ENCODE measurements around the gene DUOXA2.

DNA sequence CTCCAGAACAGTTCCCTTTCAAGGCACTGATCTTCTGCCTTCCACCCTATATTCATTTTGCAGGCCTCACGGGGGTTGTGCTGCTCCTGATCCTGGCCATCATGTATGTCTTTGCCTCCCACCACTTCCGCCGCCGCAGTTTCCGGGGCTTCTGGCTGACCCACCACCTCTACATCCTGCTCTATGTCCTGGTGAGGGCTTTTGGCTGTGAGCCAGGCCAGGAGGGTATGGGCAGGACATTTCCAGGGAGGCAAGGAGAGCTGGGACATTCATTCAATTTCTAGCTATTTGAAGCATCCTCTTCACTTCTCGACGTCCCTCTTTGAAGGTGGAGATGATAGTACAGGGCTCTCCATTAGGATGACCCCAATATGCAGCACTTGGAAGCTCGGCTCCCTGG, 41.6 kb downstream of the DUOXA2 start:
- TF ChIP-seq, protein P1, sequence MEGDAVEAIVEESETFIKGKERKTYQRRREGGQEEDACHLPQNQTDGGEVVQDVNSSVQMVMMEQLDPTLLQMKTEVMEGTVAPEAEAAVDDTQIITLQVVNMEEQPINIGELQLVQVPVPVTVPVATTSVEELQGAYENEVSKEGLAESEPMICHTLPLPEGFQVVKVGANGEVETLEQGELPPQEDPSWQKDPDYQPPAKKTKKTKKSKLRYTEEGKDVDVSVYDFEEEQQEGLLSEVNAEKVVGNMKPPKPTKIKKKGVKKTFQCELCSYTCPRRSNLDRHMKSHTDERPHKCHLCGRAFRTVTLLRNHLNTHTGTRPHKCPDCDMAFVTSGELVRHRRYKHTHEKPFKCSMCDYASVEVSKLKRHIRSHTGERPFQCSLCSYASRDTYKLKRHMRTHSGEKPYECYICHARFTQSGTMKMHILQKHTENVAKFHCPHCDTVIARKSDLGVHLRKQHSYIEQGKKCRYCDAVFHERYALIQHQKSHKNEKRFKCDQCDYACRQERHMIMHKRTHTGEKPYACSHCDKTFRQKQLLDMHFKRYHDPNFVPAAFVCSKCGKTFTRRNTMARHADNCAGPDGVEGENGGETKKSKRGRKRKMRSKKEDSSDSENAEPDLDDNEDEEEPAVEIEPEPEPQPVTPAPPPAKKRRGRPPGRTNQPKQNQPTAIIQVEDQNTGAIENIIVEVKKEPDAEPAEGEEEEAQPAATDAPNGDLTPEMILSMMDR (conservative IDR thresholded peaks at IDR 0.05; ENCODE audit: low read length), result no peak
- TF ChIP-seq EZH2phosphoT487 (IDR thresholded peaks at IDR 0.05; ENCODE audit: borderline replicate concordance), result no peak
